ENCODE results near the gene KRTAP10-7. TPM values are rescaled to one million over a fixed set of nuclear protein-coding genes. Genes with fewer than 3 reads are reported as not detected.
"Not testable (repeated sequence)": the region's sequence is repeated elsewhere in the genome, so short reads cannot be mapped to it uniquely, and the experiment has no call there.

KRTAP10-7 gene
- total RNA-seq, 3 donors from 2014 or later (not counting 1 experiment from before 2014, with no cell fraction given), result not detected

DNA sequence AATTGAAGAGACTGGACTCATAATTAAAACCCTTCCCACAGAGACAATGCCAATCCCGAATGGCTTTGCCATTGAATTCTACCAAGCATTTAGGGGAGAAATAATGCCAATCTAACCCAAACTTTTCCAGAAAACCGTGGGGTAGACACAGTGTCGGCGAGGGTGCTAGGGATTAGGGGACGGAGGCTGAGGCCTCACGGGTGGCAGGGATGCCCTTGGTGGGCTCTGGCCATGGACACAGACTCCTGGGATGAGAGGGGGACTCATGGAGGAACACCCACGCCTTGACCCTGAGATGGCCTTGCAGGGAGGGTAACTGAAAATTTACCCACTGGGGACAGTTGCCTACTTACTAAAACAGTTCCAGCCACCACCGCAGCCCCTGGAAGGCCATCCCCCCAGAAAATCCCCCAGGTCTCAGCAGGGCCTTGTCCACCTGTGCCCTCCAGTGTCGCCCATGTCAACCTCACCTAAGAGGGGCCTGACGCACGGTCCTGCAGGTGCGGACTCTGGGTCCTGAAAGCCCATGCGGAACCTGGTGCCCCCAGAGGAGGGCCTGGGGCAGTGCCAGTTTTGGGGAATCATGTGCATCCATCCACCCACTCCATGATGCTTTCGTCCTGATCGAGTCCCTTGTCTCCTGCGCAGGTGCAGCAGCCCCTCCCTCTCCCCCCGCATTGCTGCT is 21.9 kb upstream of the KRTAP10-7 start:
- Histone ChIP-seq H3K4me3 (ENCODE audit: low read length) (no peak overlapping the region), H3K9me3 (ENCODE audit: control insufficient read depth, insufficient read depth, low read length) (peaks cover 7% of the 10 kb centered on the region), H3K4me1 (ENCODE audit: control insufficient read depth, insufficient read depth, low read length) (no peaks in the 10 kb centered on the region), H3K36me3 (ENCODE audit: control insufficient read depth, insufficient read depth, low read length) (no peaks in the 10 kb centered on the region), H3K27ac (ENCODE audit: low read length) (no peak overlapping the region), H3K27me3 (ENCODE audit: control insufficient read depth, insufficient read depth, low read length) (no peaks in the 10 kb centered on the region)
- WGBS (ENCODE audit: insufficient coverage), result 96% methylated on average over 17 of the region's 17 CpGs
- TF ChIP-seq, protein P1, sequence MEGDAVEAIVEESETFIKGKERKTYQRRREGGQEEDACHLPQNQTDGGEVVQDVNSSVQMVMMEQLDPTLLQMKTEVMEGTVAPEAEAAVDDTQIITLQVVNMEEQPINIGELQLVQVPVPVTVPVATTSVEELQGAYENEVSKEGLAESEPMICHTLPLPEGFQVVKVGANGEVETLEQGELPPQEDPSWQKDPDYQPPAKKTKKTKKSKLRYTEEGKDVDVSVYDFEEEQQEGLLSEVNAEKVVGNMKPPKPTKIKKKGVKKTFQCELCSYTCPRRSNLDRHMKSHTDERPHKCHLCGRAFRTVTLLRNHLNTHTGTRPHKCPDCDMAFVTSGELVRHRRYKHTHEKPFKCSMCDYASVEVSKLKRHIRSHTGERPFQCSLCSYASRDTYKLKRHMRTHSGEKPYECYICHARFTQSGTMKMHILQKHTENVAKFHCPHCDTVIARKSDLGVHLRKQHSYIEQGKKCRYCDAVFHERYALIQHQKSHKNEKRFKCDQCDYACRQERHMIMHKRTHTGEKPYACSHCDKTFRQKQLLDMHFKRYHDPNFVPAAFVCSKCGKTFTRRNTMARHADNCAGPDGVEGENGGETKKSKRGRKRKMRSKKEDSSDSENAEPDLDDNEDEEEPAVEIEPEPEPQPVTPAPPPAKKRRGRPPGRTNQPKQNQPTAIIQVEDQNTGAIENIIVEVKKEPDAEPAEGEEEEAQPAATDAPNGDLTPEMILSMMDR (IDR thresholded peaks at IDR 0.05), result no peak
- peaks cover 45 to 47% of the 10 kb centered on the region in 2 donors for H3K27me3 Mint-ChIP-seq (ENCODE audit: low read depth in 2 of 2)
- intact Hi-C loops (cut with micrococcal nuclease), result no loop called here
- H3K4me3 Mint-ChIP-seq, result no peak overlapping the region
- no peak overlapping the region for H3K27ac Mint-ChIP-seq
- DNase-seq (no peak), ATAC-seq (no peak)
- H3K36me3 Mint-ChIP-seq, result peaks cover 18% of the 10 kb centered on the region
- peaks cover 2 to 18% of the 10 kb centered on the region in 2 donors for H3K9me3 Mint-ChIP-seq
- H3K4me1 Mint-ChIP-seq, result peaks cover 5 to 17% of the 10 kb centered on the region in 2 donors

- Mint-ChIP-seq H3K36me3 (peaks cover 18% of the 10 kb centered on the region), H3K27ac (no peak overlapping the region), H3K4me1 (peaks cover 5 to 14% of the 10 kb centered on the region in 2 donors), H3K9me3 (peaks cover 2 to 18% of the 10 kb centered on the region in 2 donors), H3K4me3 (no peak overlapping the region), H3K27me3 (ENCODE audit: low read depth in 2 of 2) (peaks cover 49 to 51% of the 10 kb centered on the region in 2 donors)
- DNase-seq (no peak), ATAC-seq (no peak)
- WGBS (ENCODE audit: insufficient coverage), result 83% methylated on average over 22 of the region's 22 CpGs
- H3K9me3 ChIP-seq (ENCODE audit: control insufficient read depth, insufficient read depth, low read length), result peaks cover 7% of the 10 kb centered on the region
- no peaks in the 10 kb centered on the region for H3K36me3 ChIP-seq (ENCODE audit: control insufficient read depth, insufficient read depth, low read length)
- H3K27me3 ChIP-seq (ENCODE audit: control insufficient read depth, insufficient read depth, low read length), result no peaks in the 10 kb centered on the region
- intact Hi-C loops (cut with micrococcal nuclease), result no loop called here
- no peak overlapping the region for H3K27ac ChIP-seq (ENCODE audit: low read length)
- no peaks in the 10 kb centered on the region for H3K4me1 ChIP-seq (ENCODE audit: control insufficient read depth, insufficient read depth, low read length)
- H3K4me3 ChIP-seq (ENCODE audit: low read length), result no peak overlapping the region
- TF ChIP-seq, protein P1 (IDR thresholded peaks at IDR 0.05), result no peak
Measured at GRCh38 chr21:44579056-44579832, 21.2 kb upstream of the KRTAP10-7 start.

DNA sequence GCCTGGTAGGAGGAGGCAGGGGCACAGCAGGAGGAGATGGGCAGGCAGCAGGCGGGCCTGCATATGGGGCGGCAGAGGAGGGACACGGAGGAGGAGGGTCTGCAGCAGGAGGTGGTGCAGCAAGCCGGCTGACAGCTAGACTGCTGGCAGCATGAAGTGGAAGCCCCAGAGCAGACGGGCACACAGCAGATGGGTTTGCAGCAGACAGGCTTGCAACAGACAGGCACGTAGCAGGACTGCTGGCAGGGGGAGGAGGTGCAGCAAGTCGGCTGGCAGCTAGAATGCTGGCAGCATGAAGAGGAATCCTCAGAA is 20.6 kb upstream of the KRTAP10-7 start:
- ATAC-seq (no peak), DNase-seq (no peak)
- no peak overlapping the region for H3K4me3 Mint-ChIP-seq
- H3K27ac Mint-ChIP-seq, result no peak overlapping the region
- H3K36me3 ChIP-seq (ENCODE audit: control insufficient read depth, insufficient read depth, low read length), result no peaks in the 10 kb centered on the region
- no peak overlapping the region for H3K27ac ChIP-seq (ENCODE audit: low read length)
- no peak overlapping the region for H3K4me3 ChIP-seq (ENCODE audit: low read length)
- TF ChIP-seq, protein P1 (IDR thresholded peaks at IDR 0.05), result no peak
- H3K27me3 ChIP-seq (ENCODE audit: control insufficient read depth, insufficient read depth, low read length), result no peaks in the 10 kb centered on the region
- no peaks in the 10 kb centered on the region for H3K4me1 ChIP-seq (ENCODE audit: control insufficient read depth, insufficient read depth, low read length)
- H3K9me3 Mint-ChIP-seq, result peaks cover 2 to 18% of the 10 kb centered on the region in 2 donors
- H3K36me3 Mint-ChIP-seq, result peaks cover 18% of the 10 kb centered on the region
- H3K27me3 Mint-ChIP-seq (ENCODE audit: low read depth in 2 of 2), result peaks cover 48 to 51% of the 10 kb centered on the region in 2 donors
- WGBS (ENCODE audit: insufficient coverage), result 74% methylated on average over 7 of the region's 7 CpGs
- peaks cover 7% of the 10 kb centered on the region for H3K9me3 ChIP-seq (ENCODE audit: control insufficient read depth, insufficient read depth, low read length)
- intact Hi-C loops (cut with micrococcal nuclease), result no loop called here
- H3K4me1 Mint-ChIP-seq, result peaks cover 5 to 9% of the 10 kb centered on the region in 2 donors

GRCh38 chr21:44580231-44580821 is 20.1 kb upstream of the KRTAP10-7 start, which contains the start of gene KRTAP10-5:
Gene KRTAP10-5, minus strand, starts transcription at chr21:44580604. Its CDS starts 26 bp downstream, at chr21:44580578.
- WGBS (ENCODE audit: insufficient coverage), result 56% methylated on average over 19 of the region's 19 CpGs
- H3K9me3 Mint-ChIP-seq, result peaks cover 2 to 18% of the 10 kb centered on the region in 2 donors
- H3K4me3 Mint-ChIP-seq; H3K27me3 ChIP-seq (ENCODE audit: control insufficient read depth, insufficient read depth, low read length); H3K4me3 ChIP-seq (ENCODE audit: low read length); intact Hi-C loops (cut with micrococcal nuclease); H3K27ac Mint-ChIP-seq; H3K4me1 ChIP-seq (ENCODE audit: control insufficient read depth, insufficient read depth, low read length); H3K4me1 Mint-ChIP-seq; H3K9me3 ChIP-seq (ENCODE audit: control insufficient read depth, insufficient read depth, low read length); ATAC-seq; DNase-seq; H3K36me3 ChIP-seq (ENCODE audit: control insufficient read depth, insufficient read depth, low read length); H3K27ac ChIP-seq (ENCODE audit: low read length): not testable (repeated sequence)
- peaks cover 18% of the 10 kb centered on the region for H3K36me3 Mint-ChIP-seq
- H3K27me3 Mint-ChIP-seq (ENCODE audit: low read depth in 2 of 2), result peaks cover 47 to 51% of the 10 kb centered on the region in 2 donors

Measured in natural killer cell (primary cell).